K562 (cell line): ENCODE measurements around the gene STUB1. TPM values are rescaled to one million over a fixed set of nuclear protein-coding genes. Genes with fewer than 3 reads are reported as not detected.
A peak's percentile ranks its signal among the peaks of the same experiment; 100 is the strongest.

ENCODE experiments used
- EGR1 ChIP-seq: fragments of 450-650 bp; conservative IDR thresholded peaks from 2 replicates; pipeline ENCODE4 v1.6.1; 2017; ENCODE audit warnings: mild to moderate bottlenecking
- ETS2 ChIP-seq: IDR thresholded peaks from 2 replicates; pipeline ENCODE4 v1.6.1; 2016; ENCODE audit warnings: borderline replicate concordance, missing genetic modification characterization, mild to moderate bottlenecking, moderate library complexity, missing compliant biosample characterization; ENCODE audit not compliant: poor library complexity, severe bottlenecking
- MAFK ChIP-seq: IDR thresholded peaks from 2 replicates; pipeline ENCODE4 v1.6.1; 2011; ENCODE audit warnings: low read length, improper control_type of control experiment
- MAZ ChIP-seq, 2 experiments: fragments of 450-650 bp in 1 of 2; sonication (generic) in 1 of 2; formaldehyde crosslinking; IDR thresholded peaks in 1 of 2; conservative IDR thresholded peaks in 1 of 2; 2 replicates each; pipeline versions ENCODE4 v1.4.0 to v1.5.0; 2020; ENCODE audit warnings: mild to moderate bottlenecking in 1 of 2, missing genetic modification reagents in 1 of 2
- PRPF4 ChIP-seq: fragments of 200-400 bp; formaldehyde crosslinking; IDR thresholded peaks from one replicate; pipeline ENCODE4 v1.6.1; 2017; ENCODE audit warnings: low read length, low read depth, mild to moderate bottlenecking; ENCODE audit not compliant: insufficient read depth, poor library complexity, severe bottlenecking
- RCOR1 ChIP-seq, 2 experiments: IDR thresholded peaks; 2 replicates each; pipeline ENCODE4 v1.6.1; 2012; ENCODE audit warnings: low read depth in 2 of 2, low read length in 2 of 2, borderline replicate concordance in 1 of 2, improper control_type of control experiment in 1 of 2
- ZFP30 ChIP-seq: fragments of 250-450 bp; sonication (Bioruptor Pico); IDR thresholded peaks from 2 replicates; pipeline ENCODE4 v1.8.0; 2022; ENCODE audit warnings: moderate library complexity, mild to moderate bottlenecking, inconsistent platforms, borderline replicate concordance
- ZNF408 ChIP-seq: fragments of 250-450 bp; sonication (Bioruptor Pico); IDR thresholded peaks from 2 replicates; pipeline ENCODE4 v1.4.0; 2020; ENCODE audit warnings: low read depth, mild to moderate bottlenecking, moderate library complexity
- polyA plus RNA-seq, 8 experiments: library from polyadenylated mRNA; depleted of rRNA in 4 of 8; stranded (reverse) in 5 of 8; unstranded in 3 of 8; fragments of >200 nt; fragmentation: Nextera tagmentation in 2 of 8; fragmentation: Illumina TruSeq in 1 of 8; extraction: Ambion mirVana in 2 of 8; extraction: Trizol in 1 of 8; gene quantifications; 2 replicates each; pipeline versions ENCODE4 v1.2.1 to v1.2.3, GENCODE V29; 2011 to 2014; ENCODE audit warnings: inconsistent platforms in 1 of 8, missing spikeins in 1 of 8
- total RNA-seq, 7 experiments: library from RNA; depleted of rRNA in 6 of 7; stranded (reverse); fragments of >200 nt in 6 of 7; fragmentation: Illumina TruSeq in 2 of 7; extraction: Trizol in 2 of 7; gene quantifications; 2 replicates each; pipeline versions ENCODE4 v1.2.1 to v1.2.3, GENCODE V29; 2011 to 2021; ENCODE audit warnings: low replicate concordance in 1 of 7
- TF ChIP-seq, protein P1 (sequence below), 2 experiments: fragments of 250-450 bp in 1 of 2; fragments of 450-650 bp in 1 of 2; sonication (Bioruptor Pico) in 1 of 2; IDR thresholded peaks; 2 replicates each; pipeline versions ENCODE4 v1.6.1 to v1.8.0; 2016 to 2021; ENCODE audit warnings: mild to moderate bottlenecking in 2 of 2, moderate library complexity in 2 of 2, missing compliant biosample characterization in 1 of 2, missing genetic modification characterization in 1 of 2
- TF ChIP-seq, protein P2 (sequence below): fragments of 450-650 bp; formaldehyde crosslinking; IDR thresholded peaks from 2 replicates; pipeline ENCODE4 v1.4.0; 2020; ENCODE audit warnings: mild to moderate bottlenecking, moderate library complexity
- TF ChIP-seq, protein P3 (sequence below), 2 experiments: fragments of 450-650 bp; formaldehyde crosslinking in 1 of 2; IDR thresholded peaks; 2 replicates each; pipeline versions ENCODE4 v1.4.0 to v1.6.1; 2014 to 2020; ENCODE audit warnings: mild to moderate bottlenecking in 2 of 2, borderline replicate concordance in 1 of 2, low read depth in 1 of 2
- TF ChIP-seq, protein P4 (sequence below): fragments of 450-650 bp; IDR thresholded peaks from 2 replicates; pipeline ENCODE4 v1.7.1; 2018; ENCODE audit warnings: mild to moderate bottlenecking, low read depth; ENCODE audit not compliant: partially characterized antibody

STUB1 gene
- total and polyA plus RNA-seq, 9 of the 15 experiments (the other 6 are each of a cell fraction or from before 2014, with no cell fraction given), result 10.6 to 251 (median 152) TPM

DNA sequence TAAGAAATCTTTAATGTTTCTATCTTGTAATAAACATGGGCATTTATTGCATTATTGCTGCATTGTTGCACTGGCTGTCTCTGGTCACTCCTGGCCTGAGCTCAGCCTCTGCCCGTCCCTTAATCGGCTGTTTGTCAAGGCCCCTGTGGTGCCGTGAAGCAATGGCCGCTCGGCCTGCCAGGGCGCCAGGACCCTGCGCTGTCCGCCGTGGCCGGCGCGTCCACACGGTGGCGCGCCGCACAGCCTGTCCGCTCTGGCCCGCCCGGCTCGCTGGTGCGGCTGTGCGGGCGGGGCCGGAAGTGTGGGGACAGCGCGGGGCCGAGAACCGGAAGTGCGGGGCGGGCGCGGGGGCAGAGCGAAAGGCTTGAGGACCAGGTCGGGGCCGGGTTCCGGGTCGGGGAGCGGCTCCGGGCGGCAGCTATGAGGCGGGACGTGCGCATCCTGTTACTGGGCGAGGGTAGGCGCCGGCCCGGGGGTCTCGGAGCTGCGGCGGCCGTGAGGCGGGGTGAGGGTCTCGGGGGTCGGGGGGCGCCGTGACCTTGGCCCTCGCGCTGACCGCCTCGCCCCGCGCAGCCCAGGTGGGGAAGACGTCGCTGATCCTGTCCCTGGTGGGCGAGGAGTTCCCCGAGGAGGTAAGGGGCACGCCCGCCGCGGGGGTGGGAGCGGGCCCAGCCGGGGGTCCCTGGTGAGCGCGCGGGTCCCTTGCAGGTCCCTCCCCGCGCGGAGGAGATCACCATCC is 12.3 kb upstream of the STUB1 start, which contains the start of gene RHOT2 (continued):
- TF ChIP-seq, protein P1, sequence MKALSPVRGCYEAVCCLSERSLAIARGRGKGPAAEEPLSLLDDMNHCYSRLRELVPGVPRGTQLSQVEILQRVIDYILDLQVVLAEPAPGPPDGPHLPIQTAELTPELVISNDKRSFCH (CRISPR knock-in tag; IDR thresholded peaks at IDR 0.05), result no peak
- TF ChIP-seq, protein P1 (tag; IDR thresholded peaks at IDR 0.05), result peak; percentile 86
- TF ChIP-seq PRPF4, result no peak
- TF ChIP-seq, protein P2, sequence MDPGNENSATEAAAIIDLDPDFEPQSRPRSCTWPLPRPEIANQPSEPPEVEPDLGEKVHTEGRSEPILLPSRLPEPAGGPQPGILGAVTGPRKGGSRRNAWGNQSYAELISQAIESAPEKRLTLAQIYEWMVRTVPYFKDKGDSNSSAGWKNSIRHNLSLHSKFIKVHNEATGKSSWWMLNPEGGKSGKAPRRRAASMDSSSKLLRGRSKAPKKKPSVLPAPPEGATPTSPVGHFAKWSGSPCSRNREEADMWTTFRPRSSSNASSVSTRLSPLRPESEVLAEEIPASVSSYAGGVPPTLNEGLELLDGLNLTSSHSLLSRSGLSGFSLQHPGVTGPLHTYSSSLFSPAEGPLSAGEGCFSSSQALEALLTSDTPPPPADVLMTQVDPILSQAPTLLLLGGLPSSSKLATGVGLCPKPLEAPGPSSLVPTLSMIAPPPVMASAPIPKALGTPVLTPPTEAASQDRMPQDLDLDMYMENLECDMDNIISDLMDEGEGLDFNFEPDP (CRISPR knock-in tag), result no peak
- TF ChIP-seq EGR1, result peak; percentile 80
- TF ChIP-seq, protein P3, sequence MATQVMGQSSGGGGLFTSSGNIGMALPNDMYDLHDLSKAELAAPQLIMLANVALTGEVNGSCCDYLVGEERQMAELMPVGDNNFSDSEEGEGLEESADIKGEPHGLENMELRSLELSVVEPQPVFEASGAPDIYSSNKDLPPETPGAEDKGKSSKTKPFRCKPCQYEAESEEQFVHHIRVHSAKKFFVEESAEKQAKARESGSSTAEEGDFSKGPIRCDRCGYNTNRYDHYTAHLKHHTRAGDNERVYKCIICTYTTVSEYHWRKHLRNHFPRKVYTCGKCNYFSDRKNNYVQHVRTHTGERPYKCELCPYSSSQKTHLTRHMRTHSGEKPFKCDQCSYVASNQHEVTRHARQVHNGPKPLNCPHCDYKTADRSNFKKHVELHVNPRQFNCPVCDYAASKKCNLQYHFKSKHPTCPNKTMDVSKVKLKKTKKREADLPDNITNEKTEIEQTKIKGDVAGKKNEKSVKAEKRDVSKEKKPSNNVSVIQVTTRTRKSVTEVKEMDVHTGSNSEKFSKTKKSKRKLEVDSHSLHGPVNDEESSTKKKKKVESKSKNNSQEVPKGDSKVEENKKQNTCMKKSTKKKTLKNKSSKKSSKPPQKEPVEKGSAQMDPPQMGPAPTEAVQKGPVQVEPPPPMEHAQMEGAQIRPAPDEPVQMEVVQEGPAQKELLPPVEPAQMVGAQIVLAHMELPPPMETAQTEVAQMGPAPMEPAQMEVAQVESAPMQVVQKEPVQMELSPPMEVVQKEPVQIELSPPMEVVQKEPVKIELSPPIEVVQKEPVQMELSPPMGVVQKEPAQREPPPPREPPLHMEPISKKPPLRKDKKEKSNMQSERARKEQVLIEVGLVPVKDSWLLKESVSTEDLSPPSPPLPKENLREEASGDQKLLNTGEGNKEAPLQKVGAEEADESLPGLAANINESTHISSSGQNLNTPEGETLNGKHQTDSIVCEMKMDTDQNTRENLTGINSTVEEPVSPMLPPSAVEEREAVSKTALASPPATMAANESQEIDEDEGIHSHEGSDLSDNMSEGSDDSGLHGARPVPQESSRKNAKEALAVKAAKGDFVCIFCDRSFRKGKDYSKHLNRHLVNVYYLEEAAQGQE (IDR thresholded peaks at IDR 0.05; ENCODE audit: borderline replicate concordance), result peak; percentile 62; the same call in 1 of the 2 replicates
- TF ChIP-seq, protein P3 (CRISPR knock-in tag; IDR thresholded peaks at IDR 0.05; ENCODE audit: low read depth), result peak; percentile 78
- TF ChIP-seq, protein P4, sequence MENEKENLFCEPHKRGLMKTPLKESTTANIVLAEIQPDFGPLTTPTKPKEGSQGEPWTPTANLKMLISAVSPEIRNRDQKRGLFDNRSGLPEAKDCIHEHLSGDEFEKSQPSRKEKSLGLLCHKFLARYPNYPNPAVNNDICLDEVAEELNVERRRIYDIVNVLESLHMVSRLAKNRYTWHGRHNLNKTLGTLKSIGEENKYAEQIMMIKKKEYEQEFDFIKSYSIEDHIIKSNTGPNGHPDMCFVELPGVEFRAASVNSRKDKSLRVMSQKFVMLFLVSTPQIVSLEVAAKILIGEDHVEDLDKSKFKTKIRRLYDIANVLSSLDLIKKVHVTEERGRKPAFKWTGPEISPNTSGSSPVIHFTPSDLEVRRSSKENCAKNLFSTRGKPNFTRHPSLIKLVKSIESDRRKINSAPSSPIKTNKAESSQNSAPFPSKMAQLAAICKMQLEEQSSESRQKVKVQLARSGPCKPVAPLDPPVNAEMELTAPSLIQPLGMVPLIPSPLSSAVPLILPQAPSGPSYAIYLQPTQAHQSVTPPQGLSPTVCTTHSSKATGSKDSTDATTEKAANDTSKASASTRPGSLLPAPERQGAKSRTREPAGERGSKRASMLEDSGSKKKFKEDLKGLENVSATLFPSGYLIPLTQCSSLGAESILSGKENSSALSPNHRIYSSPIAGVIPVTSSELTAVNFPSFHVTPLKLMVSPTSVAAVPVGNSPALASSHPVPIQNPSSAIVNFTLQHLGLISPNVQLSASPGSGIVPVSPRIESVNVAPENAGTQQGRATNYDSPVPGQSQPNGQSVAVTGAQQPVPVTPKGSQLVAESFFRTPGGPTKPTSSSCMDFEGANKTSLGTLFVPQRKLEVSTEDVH, result peak; percentile 74
- no peak for TF ChIP-seq MAFK
- TF ChIP-seq ZNF408 (CRISPR knock-in tag), result no peak
- no peak for TF ChIP-seq ZFP30 (CRISPR knock-in tag)
- peak in 1 of 2 experiments; percentile 79; a peak in 1 of 4 replicates for TF ChIP-seq RCOR1 (IDR thresholded peaks at IDR 0.05; ENCODE audit: borderline replicate concordance in 1 of 2, low read depth in 2 of 2, low read length in 2 of 2)
- TF ChIP-seq ETS2 (tag), result no peak
- peak; percentile 99 for TF ChIP-seq MAZ (CRISPR knock-in tag; conservative IDR thresholded peaks at IDR 0.05 in 1 of 2, IDR thresholded peaks at IDR 0.05 in 1 of 2)
